H54 (cell line): Measurements from ENCODE around the gene SDR42E2.
A peak's percentile ranks its signal among the peaks of the same experiment; 100 is the strongest.
"Not testable (repeated sequence)": the region's sequence is repeated elsewhere in the genome, so short reads cannot be mapped to it uniquely, and the experiment has no call there.

ENCODE experiments used
- DNase-seq: peaks from one replicate; pipeline ENCODE4 v3.0.0; 2011; ENCODE audit warnings: low spot score, mixed read lengths; ENCODE audit not compliant: insufficient read length
- FAIRE-seq: peaks from 3 replicates; lab custom pipeline; 2011; peaks lifted over from hg19 to GRCh38; lab: Jason Lieb, UNC
- POLR2A ChIP-seq: IDR thresholded peaks from 2 replicates; pipeline ENCODE4 v1.6.1; 2011; ENCODE audit warnings: low read depth, mild to moderate bottlenecking, low read length

SDR42E2 gene

DNA sequence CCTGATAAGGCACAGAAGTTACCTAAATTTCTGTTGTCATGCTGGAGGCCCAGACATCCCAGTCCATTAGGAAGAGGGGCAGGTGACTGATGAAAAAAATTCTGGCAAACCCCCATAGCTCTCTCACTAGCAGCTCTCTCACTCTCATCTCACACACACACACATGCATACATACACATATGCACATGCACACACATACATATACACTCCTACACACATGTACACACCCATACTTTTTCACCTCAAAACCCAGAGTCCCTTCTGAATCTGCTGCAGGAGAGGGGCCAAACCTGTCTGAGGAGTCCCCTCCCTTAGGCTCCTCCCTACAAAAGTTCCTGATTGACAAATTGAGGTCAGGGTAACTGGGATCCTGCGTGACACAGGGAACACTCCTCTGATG, 22.6 kb upstream of the SDR42E2 start:
- no peak for TF ChIP-seq POLR2A

DNA sequence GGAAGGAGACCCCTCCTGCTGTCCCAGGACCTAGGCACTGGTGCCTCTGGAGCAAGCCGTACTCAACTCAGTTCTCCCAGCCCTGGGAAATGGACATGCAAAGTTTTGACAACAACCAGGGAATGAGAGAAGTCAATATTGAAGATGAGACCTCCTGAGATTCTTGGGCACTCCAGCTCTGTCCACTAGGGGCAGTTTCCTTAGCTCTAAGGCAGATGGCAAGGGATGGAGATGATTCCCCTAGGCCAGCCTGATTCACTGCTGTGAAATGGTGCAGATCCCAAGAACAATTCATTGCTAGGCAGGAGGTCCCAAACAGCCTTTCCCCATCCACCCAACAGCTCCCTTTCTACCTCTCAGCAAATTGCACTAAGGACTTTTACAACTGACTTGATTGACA, 20.5 kb upstream of the SDR42E2 start:
- no peak for TF ChIP-seq POLR2A
- FAIRE-seq (no peak), DNase-seq (peak; percentile 48)

More for the DNA sequence above, 22.6 kb upstream of the SDR42E2 start:
- FAIRE-seq (no peak), DNase-seq (no peak)

DNA sequence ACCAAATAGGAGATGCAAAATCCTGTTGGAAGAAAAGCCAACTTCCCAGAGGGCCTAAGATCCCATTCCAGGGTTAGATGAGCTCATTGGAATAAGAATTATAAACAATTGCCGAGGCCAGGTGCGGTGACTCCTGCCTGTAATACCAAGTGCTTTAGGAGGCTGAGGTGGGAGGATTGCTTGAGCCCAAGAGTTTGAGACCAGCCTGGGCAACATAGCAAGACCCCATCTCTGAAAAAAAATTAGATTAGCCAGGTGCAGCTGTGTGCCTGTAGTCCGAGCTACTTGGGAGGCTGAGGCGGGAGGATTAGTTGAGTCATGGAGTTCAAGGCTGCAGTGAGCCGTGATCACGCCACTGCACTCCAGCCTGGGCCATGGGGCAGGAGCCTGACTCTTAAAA, 17.8 kb upstream of the SDR42E2 start:
- FAIRE-seq: no peak
- DNase-seq: no peak
- TF ChIP-seq POLR2A: no peak

- DNase-seq: no peak
- TF ChIP-seq POLR2A: no peak
- FAIRE-seq: no peak
These were observed 14.5 kb upstream of the SDR42E2 start for GRCh38 chr16:22147853-22148252.

- no peak for TF ChIP-seq POLR2A
- no peak for FAIRE-seq
- DNase-seq: no peak
These were observed 10.9 kb upstream of the SDR42E2 start for GRCh38 chr16:22151246-22151998.

- DNase-seq: no peak
- TF ChIP-seq POLR2A: no peak
- no peak for FAIRE-seq
These were observed 10.0 kb upstream of the SDR42E2 start for GRCh38 chr16:22152316-22152715.

GRCh38 chr16:22153078-22153477, 9.2 kb upstream of the SDR42E2 start:
- FAIRE-seq, DNase-seq: not testable (repeated sequence)

DNA sequence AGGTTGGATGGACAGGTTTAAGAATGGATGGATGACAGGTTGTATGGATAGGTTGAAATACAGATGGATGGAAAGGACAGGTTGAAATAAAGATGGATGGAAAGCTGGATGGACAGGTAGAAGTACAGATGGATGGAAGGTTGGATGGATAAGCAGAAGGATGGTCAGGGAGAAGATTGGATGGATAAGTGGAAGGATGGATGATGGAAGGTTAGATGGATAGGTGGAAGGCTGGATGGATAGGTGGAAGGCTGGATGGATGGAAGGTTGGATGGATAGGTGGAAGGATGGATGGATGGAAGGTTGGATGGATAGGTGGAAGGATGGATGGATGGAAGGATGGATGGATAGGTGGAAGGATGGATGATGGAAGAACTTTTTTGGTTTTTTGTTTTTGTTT, 905 bp upstream of the SDR42E2 start:
- TF ChIP-seq POLR2A: no peak
- FAIRE-seq (no peak), DNase-seq (no peak)

DNA sequence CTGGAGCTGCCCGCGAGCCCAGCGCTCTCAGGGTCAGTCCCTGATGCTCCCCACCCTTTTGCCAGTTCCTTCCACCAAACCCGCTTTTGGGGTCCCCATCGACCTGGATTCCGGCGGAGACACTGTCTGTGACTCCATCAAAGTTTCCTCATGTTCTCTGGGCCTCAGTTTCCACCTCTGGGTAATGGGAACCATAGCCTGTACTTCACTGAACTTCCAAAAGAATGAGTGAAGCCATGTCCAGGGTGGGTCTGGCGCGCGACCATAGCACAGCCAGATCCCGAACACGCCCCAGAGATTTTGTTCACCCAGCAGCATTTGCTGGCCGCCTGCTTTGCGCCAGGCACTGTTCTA, 327 bp downstream of the SDR42E2 start:
- no peak for DNase-seq
- FAIRE-seq: no peak
- TF ChIP-seq POLR2A: no peak

GRCh38 chr16:22163806-22164205, 1.5 kb downstream of the SDR42E2 start:
- no peak for TF ChIP-seq POLR2A
- FAIRE-seq (no peak), DNase-seq (no peak)

DNA sequence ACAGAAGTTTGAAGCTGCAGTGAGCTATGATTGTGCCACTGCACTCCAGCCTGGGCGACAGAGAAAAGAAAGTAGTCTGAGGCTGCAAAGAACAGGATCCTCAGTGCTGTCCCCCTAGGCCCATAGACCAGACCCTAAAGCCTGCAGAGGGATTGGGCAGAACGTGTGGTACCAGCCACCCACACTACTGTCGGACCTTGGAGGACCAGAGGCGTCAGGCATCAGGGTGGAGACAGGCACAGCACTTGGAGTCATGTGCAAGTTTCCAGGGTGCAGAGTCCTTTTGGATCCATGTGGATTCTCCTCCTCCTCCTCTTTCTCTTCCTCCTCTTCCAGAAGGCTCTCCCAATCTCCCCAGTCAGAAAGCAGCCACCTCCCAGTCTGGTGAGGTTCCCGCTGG, 2.2 kb downstream of the SDR42E2 start:
- TF ChIP-seq POLR2A: no peak
- no peak for DNase-seq
- FAIRE-seq: no peak

GRCh38 chr16:22165508-22166285, 3.4 kb downstream of the SDR42E2 start:
- TF ChIP-seq POLR2A: no peak
- FAIRE-seq (no peak), DNase-seq (no peak)

DNA sequence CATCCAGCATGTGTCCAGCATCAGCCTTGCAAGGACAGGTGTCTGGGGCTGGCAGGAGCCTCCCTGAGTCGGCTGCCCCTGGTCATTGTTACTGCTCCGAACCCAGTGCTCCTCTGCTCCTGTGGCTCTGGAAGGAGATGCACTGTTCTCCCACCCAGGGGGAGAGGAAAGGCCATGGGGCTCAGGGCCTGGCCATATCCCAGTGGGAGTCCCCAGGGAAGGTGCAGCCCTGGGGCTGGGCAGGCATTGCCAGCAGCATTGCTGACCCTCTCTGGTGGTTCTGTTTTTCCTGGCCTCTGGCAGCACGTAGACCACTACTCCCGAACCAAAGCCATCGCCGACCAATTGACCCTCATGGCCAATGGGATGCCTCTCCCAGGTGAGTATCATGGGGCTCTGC, 9.6 kb downstream of the SDR42E2 start:
- no peak for DNase-seq
- TF ChIP-seq POLR2A: no peak
- FAIRE-seq: no peak

DNA sequence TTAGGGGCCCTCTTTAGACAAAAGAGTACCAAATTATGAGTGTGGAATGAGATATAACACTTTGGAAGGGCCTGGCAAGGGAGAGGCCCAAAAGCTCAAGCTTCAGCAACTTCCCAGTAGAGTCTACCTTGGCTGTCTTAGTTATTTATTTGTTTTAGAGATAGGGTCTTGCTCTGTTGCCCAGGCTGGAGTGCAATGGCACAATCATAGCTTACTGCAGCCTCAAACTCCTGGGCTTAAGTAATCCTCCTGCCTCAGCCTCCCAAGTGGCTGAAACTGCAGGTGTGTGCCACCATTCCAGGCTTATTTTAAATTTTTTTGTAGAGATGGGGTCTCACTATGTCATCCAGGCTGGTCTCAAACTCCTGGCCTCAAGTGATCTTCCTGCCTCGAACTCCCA, 10.3 kb downstream of the SDR42E2 start:
- FAIRE-seq, DNase-seq: not testable (repeated sequence)

GRCh38 chr16:22174642-22175041, 12.3 kb downstream of the SDR42E2 start:
- FAIRE-seq (no peak), DNase-seq (no peak)
- no peak for TF ChIP-seq POLR2A
